A673 (cell line): Measurements from ENCODE around the gene NCAM2. TPM values are rescaled to one million over a fixed set of nuclear protein-coding genes. Genes with fewer than 3 reads are reported as not detected.

ENCODE experiments used
- BruUV-seq: library from RNA; stranded (reverse); fragments of 400-500 nt; replicated peaks from 2 replicates; lab custom pipeline; 2021; lab: Mats Ljungman, UMichigan
- CTCF ChIA-PET: fragments of 300-600 bp; sonication (Branson Sonifier 250); formaldehyde crosslinking; loops from one replicate; lab custom pipeline; 2022; ENCODE audit warnings: antibody characterized with exemption; lab: Charles Lee
- POLR2A ChIA-PET: fragments of 300-600 bp; sonication (Branson Sonifier 250); formaldehyde crosslinking; loops from one replicate; lab custom pipeline; 2022; ENCODE audit warnings: antibody characterized with exemption; ENCODE audit not compliant: low non-redundant PET; lab: Charles Lee
- DNase-seq: peaks from one replicate; pipeline ENCODE4 v3.0.0-alpha.2; 2015; ENCODE audit warnings: low spot score
- H3K27ac ChIP-seq: fragments of 200-600 bp; sonication (generic); 2 replicates; pipeline ENCODE4 v1.5.1; 2016; ENCODE audit warnings: mixed run types, low read depth, mild to moderate bottlenecking, mixed read lengths, antibody characterized with exemption, low read length; ENCODE audit not compliant: poor library complexity, severe bottlenecking
- H3K27me3 ChIP-seq: fragments of 200-600 bp; sonication (generic); replicated peaks from 2 replicates; pipeline ENCODE4 v1.6.1; 2017; ENCODE audit warnings: mixed run types, low read depth, mild to moderate bottlenecking, mixed read lengths, antibody characterized with exemption, low read length; ENCODE audit not compliant: insufficient read depth, poor library complexity
- H3K36me3 ChIP-seq: fragments of 200-600 bp; sonication (generic); 2 replicates; pipeline ENCODE4 v1.6.1; 2016; ENCODE audit warnings: mixed run types, mild to moderate bottlenecking, mixed read lengths, antibody characterized with exemption, low read length; ENCODE audit not compliant: insufficient read depth, poor library complexity, severe bottlenecking
- H3K4me1 ChIP-seq: fragments of 200-600 bp; sonication (generic); 2 replicates; pipeline ENCODE4 v1.6.1; 2017; ENCODE audit warnings: mixed run types, mild to moderate bottlenecking, mixed read lengths, antibody characterized with exemption, low read length; ENCODE audit not compliant: insufficient read depth, poor library complexity, severe bottlenecking
- H3K4me3 ChIP-seq: fragments of 200-600 bp; sonication (generic); 2 replicates; pipeline ENCODE4 v1.5.1; 2016; ENCODE audit warnings: low read depth, mixed run types, mild to moderate bottlenecking, mixed read lengths, low read length; ENCODE audit not compliant: poor library complexity, severe bottlenecking
- H3K9me3 ChIP-seq: fragments of 200-600 bp; sonication (generic); 2 replicates; pipeline ENCODE4 v1.6.1; 2016; ENCODE audit warnings: mixed run types, low read depth, mild to moderate bottlenecking, mixed read lengths, antibody characterized with exemption, low read length; ENCODE audit not compliant: poor library complexity, severe bottlenecking
- CTCF ChIP-seq: fragments of 300-800, 200-600 bp; sonication (generic); conservative IDR thresholded peaks from 2 replicates; pipeline ENCODE4 v1.5.1; 2017; ENCODE audit warnings: low read depth, mild to moderate bottlenecking, antibody characterized with exemption, low read length, moderate library complexity, mixed read lengths
- EZH2 ChIP-seq: fragments of 200-600 bp; sonication (generic); IDR thresholded peaks from 2 replicates; pipeline ENCODE4 v1.6.1; 2017; ENCODE audit warnings: borderline replicate concordance, low read depth, mild to moderate bottlenecking, mixed read lengths, antibody characterized with exemption, low read length; ENCODE audit not compliant: poor library complexity, severe bottlenecking
- intact Hi-C: fragments of 100-400 bp; cut with micrococcal nuclease; formaldehyde crosslinking; loops from one replicate; pipeline ENCODE4 v1.10.0; 2022; ENCODE audit not compliant: unreplicated experiment
- total RNA-seq: library from RNA; stranded (reverse); gene quantifications from 2 replicates; pipeline ENCODE4 v1.2.3, GENCODE V29; 2021

Gene NCAM2
- total RNA-seq, 1 experiment from 2014 or later: 38.2 TPM

DNA sequence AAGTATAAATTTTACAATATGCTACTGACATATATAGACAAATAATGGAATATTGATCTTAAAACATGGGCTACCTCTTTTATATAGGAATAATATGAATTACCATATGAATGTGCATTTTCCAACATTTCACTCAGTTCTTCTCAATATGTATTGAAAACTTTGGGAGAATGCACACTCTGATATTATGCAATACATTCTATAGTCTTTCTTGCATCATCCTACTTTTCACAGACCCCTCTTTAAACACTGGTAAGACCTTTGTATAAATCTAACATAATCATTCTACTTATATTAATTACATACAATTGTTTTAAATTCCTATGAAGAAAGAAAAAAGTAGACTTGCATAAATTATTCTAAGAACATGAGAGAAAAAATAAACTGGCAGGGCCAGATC is 69.2 kb downstream of the NCAM2 start:
- intact Hi-C loops: no loop called here
- TF ChIP-seq CTCF (no peak), EZH2 (no peak)
- Histone ChIP-seq H3K27me3 (no peaks in the 10 kb centered on the region), H3K27ac (no peak overlapping the region), H3K4me3 (no peak overlapping the region), H3K36me3 (no peaks in the 10 kb centered on the region), H3K9me3 (no peaks in the 10 kb centered on the region), H3K4me1 (peaks cover 16% of the 10 kb centered on the region)
- ChIA-PET POLR2A (no interaction called here), CTCF (no interaction called here)
- no peak for DNase-seq
- BruUV-seq: no TSS peak

DNA sequence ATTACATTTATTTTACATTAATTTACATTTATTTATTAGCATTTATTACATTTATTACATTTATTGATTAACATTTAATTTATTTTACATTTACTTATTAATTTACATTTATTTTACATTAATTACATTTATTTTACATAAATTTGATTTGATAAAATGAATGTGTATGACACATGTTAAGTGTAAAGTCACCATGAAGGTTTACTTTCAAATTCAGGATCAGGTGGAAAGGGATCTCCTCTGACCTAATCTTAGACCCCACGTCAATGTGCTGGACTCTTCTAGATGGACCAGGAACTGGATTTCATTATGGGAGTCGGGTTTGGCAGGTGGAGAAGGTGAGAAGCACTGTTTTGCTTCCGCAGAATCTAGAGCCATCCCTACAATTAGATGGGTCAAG is 76.1 kb downstream of the NCAM2 start:
- intact Hi-C loops: no loop called here
- CTCF ChIA-PET: no interaction called here
- DNase-seq: no peak
- no peak for TF ChIP-seq CTCF
- TF ChIP-seq EZH2: no peak
- Histone ChIP-seq H3K27ac (no peak overlapping the region), H3K27me3 (no peaks in the 10 kb centered on the region), H3K4me3 (no peak overlapping the region), H3K36me3 (no peaks in the 10 kb centered on the region), H3K9me3 (no peaks in the 10 kb centered on the region), H3K4me1 (peaks cover 3% of the 10 kb centered on the region)
- no TSS peak for BruUV-seq
- POLR2A ChIA-PET: no interaction called here

- no TSS peak for BruUV-seq
- Histone ChIP-seq H3K27ac (no peak overlapping the region), H3K27me3 (no peaks in the 10 kb centered on the region), H3K4me3 (no peak overlapping the region), H3K9me3 (no peaks in the 10 kb centered on the region), H3K4me1 (no peaks in the 10 kb centered on the region), H3K36me3 (no peaks in the 10 kb centered on the region)
- intact Hi-C loops: no loop called here
- TF ChIP-seq CTCF (no peak), EZH2 (no peak)
- POLR2A ChIA-PET: no interaction called here
- CTCF ChIA-PET: no interaction called here
- no peak for DNase-seq
Measured at GRCh38 chr21:21076051-21076450, 77.8 kb downstream of the NCAM2 start.
